HepG2 (cell line): ENCODE results near the gene UBE3A. TPM values are rescaled to one million over a fixed set of nuclear protein-coding genes. Genes with fewer than 3 reads are reported as not detected.

ENCODE experiments used
- ARNT ChIP-seq: fragments of 450-650 bp; IDR thresholded peaks from 2 replicates; pipeline ENCODE4 v1.6.1; 2017
- BCL6 ChIP-seq: IDR thresholded peaks from 2 replicates; pipeline ENCODE4 v1.6.1; 2016; ENCODE audit warnings: missing genetic modification reagents, missing compliant biosample characterization
- CBX5 ChIP-seq: sonication (generic); formaldehyde crosslinking; IDR thresholded peaks from 2 replicates; pipeline ENCODE4 v1.4.0; 2020; ENCODE audit warnings: missing genetic modification reagents, borderline replicate concordance
- DR1 ChIP-seq: sonication (generic); formaldehyde crosslinking; IDR thresholded peaks from 2 replicates; pipeline ENCODE4 v1.8.0; 2021; ENCODE audit warnings: mild to moderate bottlenecking, missing genetic modification reagents, inconsistent platforms
- FOXJ3 ChIP-seq: sonication (generic); formaldehyde crosslinking; IDR thresholded peaks from 2 replicates; pipeline ENCODE4 v1.4.0; 2020; ENCODE audit warnings: missing genetic modification reagents, mild to moderate bottlenecking, borderline replicate concordance
- GABPA ChIP-seq, 2 experiments: IDR thresholded peaks; 2 replicates each; pipeline ENCODE4 v1.6.1; 2011 to 2016; ENCODE audit warnings: low read depth in 2 of 2, low read length in 1 of 2, missing biosample characterization in 1 of 2, missing genetic modification characterization in 1 of 2
- HOXA7 ChIP-seq: sonication (generic); formaldehyde crosslinking; IDR thresholded peaks from 2 replicates; pipeline ENCODE4 v1.8.1; 2022; ENCODE audit warnings: mild to moderate bottlenecking, missing genetic modification reagents, moderate library complexity
- KDM3A ChIP-seq: IDR thresholded peaks from 2 replicates; pipeline ENCODE4 v1.6.1; 2018; ENCODE audit warnings: low read depth, missing compliant biosample characterization
- MAF1 ChIP-seq: sonication (generic); formaldehyde crosslinking; IDR thresholded peaks from 2 replicates; pipeline ENCODE4 v1.5.0; 2020; ENCODE audit warnings: missing genetic modification reagents, borderline replicate concordance
- MAFG ChIP-seq: sonication (generic); formaldehyde crosslinking; IDR thresholded peaks from 2 replicates; pipeline ENCODE4 v1.5.1; 2020; ENCODE audit warnings: mild to moderate bottlenecking, missing genetic modification reagents
- RAD21 ChIP-seq: fragments of 450-650 bp; formaldehyde crosslinking; IDR thresholded peaks from 2 replicates; pipeline ENCODE4 v1.5.0; 2020; ENCODE audit warnings: mild to moderate bottlenecking
- SETDB1 ChIP-seq: sonication (generic); formaldehyde crosslinking; IDR thresholded peaks from 2 replicates; pipeline ENCODE4 v1.5.1; 2020; ENCODE audit warnings: missing genetic modification reagents, mild to moderate bottlenecking, borderline replicate concordance
- TIGD3 ChIP-seq: sonication (generic); formaldehyde crosslinking; IDR thresholded peaks from 2 replicates; pipeline ENCODE4 v1.5.1; 2020; ENCODE audit warnings: mild to moderate bottlenecking, missing genetic modification reagents, borderline replicate concordance
- TMF1 ChIP-seq: sonication (generic); formaldehyde crosslinking; IDR thresholded peaks from 2 replicates; pipeline ENCODE4 v1.8.1; 2022; ENCODE audit warnings: low read depth, missing genetic modification reagents
- ZFP36 ChIP-seq: fragments of 150-350 bp; IDR thresholded peaks from 2 replicates; pipeline ENCODE4 v1.6.1; 2018; ENCODE audit warnings: borderline replicate concordance, low read length, low read depth; ENCODE audit not compliant: partially characterized antibody
- ZNF281 ChIP-seq: sonication (generic); formaldehyde crosslinking; IDR thresholded peaks from 2 replicates; pipeline ENCODE4 v1.4.0; 2020; ENCODE audit warnings: missing genetic modification reagents, borderline replicate concordance
- ZNF329 ChIP-seq: sonication (generic); formaldehyde crosslinking; IDR thresholded peaks from 2 replicates; pipeline ENCODE4 v1.9.0; 2021; ENCODE audit warnings: low read depth, mild to moderate bottlenecking, missing genetic modification reagents
- ZNF558 ChIP-seq: sonication (generic); formaldehyde crosslinking; IDR thresholded peaks from 2 replicates; pipeline ENCODE4 v1.9.0; 2022; ENCODE audit warnings: mild to moderate bottlenecking, missing genetic modification reagents, borderline replicate concordance
- ZNF687 ChIP-seq: sonication (generic); formaldehyde crosslinking; IDR thresholded peaks from 2 replicates; pipeline ENCODE4 v1.5.1; 2020; ENCODE audit warnings: mild to moderate bottlenecking, missing genetic modification reagents, moderate library complexity
- ZNF720 ChIP-seq: sonication (generic); formaldehyde crosslinking; IDR thresholded peaks from 2 replicates; pipeline ENCODE4 v1.4.0; 2020; ENCODE audit warnings: missing genetic modification reagents
- polyA plus RNA-seq, 8 experiments: library from polyadenylated mRNA; depleted of rRNA in 3 of 8; stranded (reverse) in 7 of 8; unstranded in 1 of 8; fragments of >200 nt; fragmentation: Illumina TruSeq in 4 of 8; extraction: Trizol in 4 of 8; gene quantifications; 2 replicates each; pipeline versions ENCODE4 v1.2.1 to v1.2.3, GENCODE V29; 2011 to 2016; ENCODE audit warnings: low read depth in 4 of 8, missing spikeins in 1 of 8, mixed read lengths in 1 of 8; ENCODE audit not compliant: insufficient read depth in 1 of 8
- total RNA-seq, 5 experiments: library from RNA; depleted of rRNA; stranded (reverse); fragments of >200 nt; fragmentation: Illumina TruSeq; extraction: Trizol; gene quantifications; 2 replicates each; pipeline ENCODE4 v1.2.3, GENCODE V29; 2016; ENCODE audit warnings: low read depth in 1 of 5

The UBE3A gene
- total and polyA plus RNA-seq, 2 of the 13 experiments (the other 11 are each of a cell fraction or from before 2014, with no cell fraction given): 17.3 to 80.5 TPM

- TF ChIP-seq MAF1 (CRISPR knock-in tag) (no peak), ARNT (no peak), FOXJ3 (no peak), SETDB1 (CRISPR knock-in tag) (no peak), TMF1 (CRISPR knock-in tag) (no peak), ZNF329 (CRISPR knock-in tag) (no peak), ZNF687 (CRISPR knock-in tag) (peak; percentile 59), ZNF720 (no peak), CBX5 (CRISPR knock-in tag) (0 out of 2 replicates have a peak, but pooled peaks have one; percentile 17), ZNF281 (CRISPR knock-in tag) (no peak), GABPA (IDR thresholded peaks at IDR 0.05; ENCODE audit: low read depth, low read length) (no peak), GABPA (CRISPR knock-in tag; IDR thresholded peaks at IDR 0.05; ENCODE audit: low read depth) (peak; percentile 49; the same call in 1 of the 2 replicates), RAD21 (CRISPR knock-in tag) (no peak), HOXA7 (CRISPR knock-in tag) (no peak), ZNF558 (CRISPR knock-in tag) (no peak), ZFP36 (no peak), DR1 (CRISPR knock-in tag) (no peak), KDM3A (CRISPR knock-in tag) (no peak), BCL6 (CRISPR knock-in tag) (no peak), TIGD3 (0 out of 2 replicates have a peak, but pooled peaks have one; percentile 28), MAFG (CRISPR knock-in tag) (no peak)
Observed at GRCh38 chr15:25438601-25439368, at the start of gene UBE3A (continued).
